HEK293T (cell line): Measurements from ENCODE around the gene SLC9A8.

ENCODE experiments used
- CTCF ChIA-PET: fragments of 350-600 bp; formaldehyde crosslinking; extraction: SDS; loops from one replicate; lab custom pipeline; 2021; ENCODE audit warnings: antibody characterized with exemption, inconsistent platforms; lab: Yijun Ruan, JAX
- POLR2A ChIA-PET: fragments of 350-600 bp; formaldehyde crosslinking; extraction: SDS; loops from one replicate; lab custom pipeline; 2020; ENCODE audit warnings: antibody characterized with exemption, inconsistent platforms; lab: Yijun Ruan, JAX
- DNase-seq: peaks from one replicate; pipeline ENCODE4 v3.0.0; 2012; ENCODE audit warnings: mixed read lengths; ENCODE audit errors: extremely low spot score
- ARNT ChIP-seq: fragments of 450-650 bp; IDR thresholded peaks from 2 replicates; pipeline ENCODE4 v1.6.1; 2017; ENCODE audit warnings: mild to moderate bottlenecking
- BHLHE40 ChIP-seq: fragments of 450-650 bp; IDR thresholded peaks from 2 replicates; pipeline ENCODE4 v1.6.1; 2016; ENCODE audit warnings: mild to moderate bottlenecking, moderate library complexity, borderline replicate concordance
- CTBP1 ChIP-seq: fragments of 450-650 bp; IDR thresholded peaks from 2 replicates; pipeline ENCODE4 v1.6.1; 2016; ENCODE audit warnings: borderline replicate concordance
- ELF4 ChIP-seq: fragments of 450-650 bp; IDR thresholded peaks from 2 replicates; pipeline ENCODE4 v1.6.1; 2017; ENCODE audit warnings: antibody characterized with exemption
- FOXA1 ChIP-seq: fragments of 450-650 bp; IDR thresholded peaks from 2 replicates; pipeline ENCODE4 v1.6.1; 2016; ENCODE audit warnings: mild to moderate bottlenecking
- FOXK2 ChIP-seq: fragments of 450-650 bp; IDR thresholded peaks from 2 replicates; pipeline ENCODE4 v1.6.1; 2016; ENCODE audit warnings: mild to moderate bottlenecking
- FOXM1 ChIP-seq: fragments of 450-650 bp; IDR thresholded peaks from 2 replicates; pipeline ENCODE4 v1.6.1; 2017; ENCODE audit warnings: mild to moderate bottlenecking, borderline replicate concordance
- HDGF ChIP-seq: fragments of 450-650 bp; IDR thresholded peaks from 2 replicates; pipeline ENCODE4 v1.6.1; 2017; ENCODE audit warnings: antibody characterized with exemption, borderline replicate concordance
- L3MBTL2 ChIP-seq: fragments of 450-650 bp; conservative IDR thresholded peaks from 2 replicates; pipeline ENCODE4 v1.6.1; 2016; ENCODE audit warnings: mild to moderate bottlenecking
- LEF1 ChIP-seq: fragments of 450-650 bp; IDR thresholded peaks from 2 replicates; pipeline ENCODE4 v1.6.1; 2017; ENCODE audit warnings: mild to moderate bottlenecking, borderline replicate concordance
- NFRKB ChIP-seq: fragments of 450-650 bp; IDR thresholded peaks from 2 replicates; pipeline ENCODE4 v1.6.1; 2016; ENCODE audit warnings: mild to moderate bottlenecking, moderate library complexity
- SP1 ChIP-seq: fragments of 450-650 bp; IDR thresholded peaks from 2 replicates; pipeline ENCODE4 v1.6.1; 2017
- SUZ12 ChIP-seq: fragments of 450-650 bp; IDR thresholded peaks from 2 replicates; pipeline ENCODE4 v1.6.1; 2016; ENCODE audit warnings: mild to moderate bottlenecking
- TARDBP ChIP-seq: fragments of 450-650 bp; IDR thresholded peaks from 2 replicates; pipeline ENCODE4 v1.6.1; 2016
- ZNF384 ChIP-seq: fragments of 450-650 bp; IDR thresholded peaks from 2 replicates; pipeline ENCODE4 v1.6.1; 2016
- TF ChIP-seq, protein P1 (sequence below): fragments of 450-650 bp; IDR thresholded peaks from 2 replicates; pipeline ENCODE4 v1.6.1; 2016

SLC9A8 gene

DNA sequence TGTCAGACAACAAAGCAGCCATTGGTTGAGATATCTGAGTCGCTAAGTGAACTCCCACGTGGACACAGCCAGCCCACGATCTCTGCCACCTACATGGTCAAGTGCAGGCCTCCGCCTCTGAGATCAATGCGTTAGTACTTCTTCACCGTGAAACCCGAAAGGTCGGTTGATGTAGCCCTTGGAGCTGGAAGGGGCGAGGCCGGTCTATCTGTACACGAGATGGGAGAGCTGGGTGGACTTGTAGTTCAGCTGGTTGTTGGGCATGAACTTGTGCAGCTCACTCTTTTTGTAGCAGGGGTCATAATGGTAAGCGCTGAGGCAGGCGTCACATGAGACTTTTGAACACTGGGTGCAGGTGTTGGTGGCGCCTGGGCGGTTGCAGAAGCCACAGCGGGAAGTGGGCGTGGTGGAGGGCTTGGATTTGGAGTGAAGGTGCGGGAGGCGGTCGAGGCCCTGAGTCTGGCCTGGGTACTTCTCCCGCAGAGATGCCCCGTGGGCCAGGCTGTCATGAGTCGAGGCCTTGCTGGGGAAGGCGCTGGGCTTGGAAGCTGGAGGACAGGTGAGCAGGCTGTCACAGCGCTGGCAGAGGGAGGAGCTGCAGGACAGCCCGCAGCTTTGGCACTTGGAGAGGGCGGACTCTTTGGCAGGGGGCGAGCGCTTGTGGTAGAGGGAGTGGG lies 92.9 kb downstream of the SLC9A8 start:
- no peak for TF ChIP-seq FOXA1
- TF ChIP-seq, protein P1, sequence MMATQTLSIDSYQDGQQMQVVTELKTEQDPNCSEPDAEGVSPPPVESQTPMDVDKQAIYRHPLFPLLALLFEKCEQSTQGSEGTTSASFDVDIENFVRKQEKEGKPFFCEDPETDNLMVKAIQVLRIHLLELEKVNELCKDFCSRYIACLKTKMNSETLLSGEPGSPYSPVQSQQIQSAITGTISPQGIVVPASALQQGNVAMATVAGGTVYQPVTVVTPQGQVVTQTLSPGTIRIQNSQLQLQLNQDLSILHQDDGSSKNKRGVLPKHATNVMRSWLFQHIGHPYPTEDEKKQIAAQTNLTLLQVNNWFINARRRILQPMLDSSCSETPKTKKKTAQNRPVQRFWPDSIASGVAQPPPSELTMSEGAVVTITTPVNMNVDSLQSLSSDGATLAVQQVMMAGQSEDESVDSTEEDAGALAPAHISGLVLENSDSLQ = no peak
- TF ChIP-seq FOXK2 = no peak
- TF ChIP-seq TARDBP = no peak
- no peak for TF ChIP-seq ZNF384
- ChIA-PET POLR2A (interaction anchor here (0.8 kb wide), 1 partner anchor 8 kb away, joined by 3 read pairs; no protein-coding TSS in a partner anchor), CTCF (no interaction called here)
- DNase-seq = no peak

DNA sequence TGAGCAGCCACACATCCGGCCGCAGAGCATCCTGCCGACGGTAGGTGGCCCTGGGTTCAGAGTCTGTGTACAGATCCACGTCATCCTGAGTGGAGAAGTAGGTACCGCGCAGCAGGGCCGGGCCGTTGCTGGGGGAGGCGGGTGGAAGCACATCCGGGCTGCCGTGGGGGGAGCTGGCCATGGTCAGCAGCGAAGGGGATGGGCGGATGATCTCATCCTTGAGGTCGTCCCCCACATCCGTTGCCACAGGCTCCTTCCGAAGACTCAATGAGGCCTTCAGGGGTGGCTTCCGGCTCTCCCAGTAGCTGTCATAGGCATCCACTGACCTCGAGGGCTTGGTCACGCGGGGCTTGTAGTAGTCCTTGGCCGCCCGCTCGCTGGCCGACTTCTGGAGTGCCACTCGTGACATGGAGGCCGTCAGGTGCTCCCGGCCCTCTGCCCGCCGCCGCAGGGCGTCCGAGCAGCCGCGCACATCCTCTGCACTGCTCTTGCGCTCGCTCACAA lies 93.5 kb downstream of the SLC9A8 start:
- no peak for TF ChIP-seq FOXM1
- no peak for TF ChIP-seq LEF1
- TF ChIP-seq FOXK2 = no peak
- no peak for TF ChIP-seq FOXA1
- no peak for TF ChIP-seq SP1
- TF ChIP-seq BHLHE40 = no peak
- TF ChIP-seq SUZ12 = no peak
- TF ChIP-seq CTBP1 = no peak
- TF ChIP-seq, protein P1 = no peak
- TF ChIP-seq L3MBTL2 = no peak
- TF ChIP-seq ZNF384 = no peak
- TF ChIP-seq HDGF = no peak
- DNase-seq = no peak
- POLR2A ChIA-PET = interaction anchor here (0.8 to 1.4 kb wide), 4 partner anchors 8 to 94 kb away, joined by 3 to 4 read pairs (median 3); partner anchors contain the start of gene SPATA2
- CTCF ChIA-PET = no interaction called here

DNA sequence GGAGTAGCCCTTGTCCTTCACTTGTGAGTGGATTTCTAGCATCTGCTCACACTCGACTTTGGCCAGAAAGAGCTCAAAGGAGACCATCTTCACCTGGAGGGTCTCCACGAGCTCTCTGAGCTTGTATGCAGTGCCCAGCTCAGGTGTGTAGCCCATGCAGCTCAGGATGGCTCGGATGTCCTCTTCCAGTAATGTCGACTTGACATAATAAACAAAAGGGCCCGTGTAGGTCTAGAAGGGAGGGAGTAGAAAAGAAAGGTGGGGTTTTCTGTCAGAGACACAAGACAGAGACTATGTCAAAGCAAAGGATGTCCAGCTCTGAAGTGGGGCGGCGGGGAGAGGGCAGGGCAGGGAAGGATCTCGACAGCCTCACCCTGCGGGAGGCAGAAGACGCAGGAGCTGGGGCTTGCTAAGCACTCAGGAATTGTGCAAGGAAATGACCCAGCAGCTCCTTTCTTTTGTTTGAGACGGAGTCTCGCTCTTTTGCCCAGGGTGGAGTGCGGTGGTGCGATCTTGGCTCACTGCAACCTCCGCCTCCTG lies 94.1 kb downstream of the SLC9A8 start:
- ChIA-PET POLR2A (interaction anchor here (0.7 to 1.4 kb wide), 4 partner anchors 9 to 95 kb away, joined by 3 to 4 read pairs (median 3); partner anchors contain the start of gene SPATA2), CTCF (no interaction called here)
- DNase-seq = no peak
- TF ChIP-seq ELF4 (no peak), BHLHE40 (no peak), CTBP1 (no peak), TARDBP (no peak), FOXA1 (no peak), ZNF384 (no peak), L3MBTL2 (no peak), NFRKB (no peak), ARNT (no peak), SP1 (no peak), FOXM1 (no peak), SUZ12 (no peak), FOXK2 (no peak), HDGF (no peak), LEF1 (no peak)
- TF ChIP-seq, protein P1 = no peak

DNA sequence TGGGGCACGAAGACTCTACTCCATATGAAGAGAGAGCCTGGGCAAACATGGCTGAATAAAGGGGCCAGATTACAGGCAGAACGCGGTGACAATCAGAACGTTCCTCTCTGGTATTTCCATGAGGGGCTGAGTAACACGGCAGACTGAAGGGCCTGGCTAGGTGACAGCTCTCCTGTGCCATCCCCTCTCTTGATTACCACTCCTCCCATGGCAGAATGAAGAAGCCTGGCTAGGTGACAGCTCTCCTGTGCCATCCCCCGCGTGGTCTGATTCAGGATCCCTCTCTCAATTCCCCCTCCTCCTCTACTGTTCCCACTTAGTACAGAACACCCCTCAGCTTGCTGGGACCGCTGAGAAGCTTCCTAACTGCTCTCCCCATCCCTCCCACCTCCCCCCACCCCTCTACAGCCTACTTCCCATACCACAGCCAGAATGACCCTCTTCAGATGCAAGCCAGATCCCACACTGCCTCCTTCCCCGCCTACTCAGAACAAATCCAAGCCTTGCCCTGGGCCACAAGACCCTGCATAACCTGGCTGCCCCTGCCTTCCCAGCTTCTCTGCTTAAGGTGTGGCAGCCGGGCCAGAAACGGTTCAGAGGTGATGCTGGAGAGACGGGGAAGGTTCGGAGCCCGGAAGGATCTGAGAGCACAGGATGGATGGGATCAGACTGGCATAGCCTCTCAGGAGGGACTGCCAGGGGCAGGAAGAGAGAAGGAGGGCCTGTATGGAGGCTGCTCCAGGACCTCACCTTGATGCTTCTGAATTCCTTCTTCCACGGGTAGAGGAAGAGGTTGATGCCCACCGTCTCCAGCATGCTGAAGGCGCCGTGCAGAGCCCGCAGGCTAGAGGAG lies 95.0 kb downstream of the SLC9A8 start:
- CTCF ChIA-PET = interaction anchor here (1.0 kb wide), 1 partner anchor 324 kb away, joined by 3 read pairs; no protein-coding TSS in a partner anchor

More for the DNA sequence above, 95.0 kb downstream of the SLC9A8 start:
- DNase-seq = no peak
- TF ChIP-seq ARNT (no peak), SP1 (no peak), ZNF384 (no peak), HDGF (no peak), SUZ12 (no peak), BHLHE40 (no peak), NFRKB (no peak), TARDBP (no peak), FOXA1 (no peak), ELF4 (no peak), LEF1 (no peak), FOXM1 (no peak), FOXK2 (no peak), CTBP1 (no peak), L3MBTL2 (no peak)
- TF ChIP-seq, protein P1 = no peak
- POLR2A ChIA-PET = interaction anchor here (0.7 to 1.4 kb wide), 3 partner anchors 9 to 96 kb away, joined by 3 to 4 read pairs (median 3); no protein-coding TSS in a partner anchor
